Uterus (tissue), 4 donors: ENCODE results near the gene EXOC2. TPM values are rescaled to one million over a fixed set of nuclear protein-coding genes. Genes with fewer than 3 reads are reported as not detected.

Source experiments
- DNase-seq, 2 donors: peaks; one replicate each; pipeline ENCODE4 v3.0.0-alpha.2; 2019 to 2020
- H3K27ac ChIP-seq, 2 donors: fragments of 200-600 bp; sonication (generic); 1 replicate in 1 of 2; 2 replicates in 1 of 2; pipeline ENCODE4 v1.5.1; 2016 to 2018
- H3K27me3 ChIP-seq, 2 donors: fragments of 200-600 bp; sonication (generic); one replicate each; pipeline ENCODE4 v1.5.1; 2018 to 2019; ENCODE audit warnings: control low read depth in 1 of 2
- H3K36me3 ChIP-seq, 2 donors: fragments of 200-600 bp; sonication (generic); one replicate each; pipeline ENCODE4 v1.5.1; 2019; ENCODE audit warnings: control low read depth in 1 of 2
- H3K4me1 ChIP-seq, 2 donors: fragments of 200-600 bp; sonication (generic); one replicate each; pipeline ENCODE4 v1.5.1; 2018 to 2019; ENCODE audit warnings: control low read depth in 1 of 2
- H3K4me3 ChIP-seq, 2 donors: fragments of 200-600 bp; sonication (generic); 1 replicate in 1 of 2; 2 replicates in 1 of 2; pipeline ENCODE4 v1.5.1; 2018 to 2019; ENCODE audit warnings: mild to moderate bottlenecking in 1 of 2
- H3K9me3 ChIP-seq, 2 donors: fragments of 200-600 bp; sonication (generic); one replicate each; pipeline ENCODE4 v1.5.1; 2019; ENCODE audit warnings: control low read depth in 1 of 2
- CTCF ChIP-seq, 4 experiments: fragments of 200-600 bp in 2 of 4; fragments of 450-650 bp in 2 of 4; sonication (generic) in 2 of 4; IDR thresholded peaks; one replicate each; pipeline ENCODE4 v1.5.1; 2016 to 2019; ENCODE audit warnings: antibody characterized with exemption in 4 of 4, mild to moderate bottlenecking in 2 of 4, moderate library complexity in 1 of 4
- POLR2A ChIP-seq, 2 donors: fragments of 450-650 bp; IDR thresholded peaks; one replicate each; pipeline ENCODE4 v1.6.1; 2016; ENCODE audit warnings: antibody characterized with exemption in 2 of 2, mild to moderate bottlenecking in 1 of 2, moderate library complexity in 1 of 2
- intact Hi-C: fragments of 100-400 bp; cut with DNase I; formaldehyde crosslinking; loops from one replicate; pipeline ENCODE4 v1.15.1; 2023; ENCODE audit warnings: low total_unique reads
- total RNA-seq, 4 donors: library from RNA; depleted of rRNA in 3 of 4; stranded (reverse); fragments of >200 nt in 3 of 4; gene quantifications; one replicate each; pipeline versions ENCODE4 v1.1.0 to v1.2.4, GENCODE V29; 2014 to 2023
- donor health status: DM: yes; HTN: yes; CAD: no.

Gene EXOC2
- total RNA-seq, 4 donors from 2014 or later: 12.3 to 27.0 (median 22.9) TPM

DNA sequence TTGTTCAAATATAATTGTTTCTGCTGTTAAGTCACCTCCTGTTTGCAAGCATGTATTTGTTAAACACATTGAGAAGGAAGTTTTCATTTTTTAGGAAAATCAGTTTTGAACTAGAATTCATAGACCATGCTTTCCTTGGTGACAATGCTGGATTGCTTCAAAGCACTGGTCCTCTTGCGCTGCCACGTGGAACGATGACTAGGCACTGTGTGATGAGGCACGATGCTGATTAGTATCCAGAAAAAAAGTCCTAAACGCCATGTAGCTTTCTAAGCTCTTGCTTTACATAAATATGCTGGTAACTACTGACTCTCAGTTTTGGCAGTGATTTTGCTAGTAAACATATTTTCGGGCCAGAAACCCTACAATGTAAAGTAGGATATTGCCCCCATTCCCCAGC lies 11.1 kb upstream of the EXOC2 start:
- DNase-seq: no peak
- H3K27me3 ChIP-seq: no peaks in the 10 kb centered on the region
- intact Hi-C loops: no loop called here
- H3K9me3 ChIP-seq: no peaks in the 10 kb centered on the region
- no peak overlapping the region for H3K27ac ChIP-seq
- H3K4me1 ChIP-seq: no peaks in the 10 kb centered on the region
- H3K4me3 ChIP-seq: no peak overlapping the region
- H3K36me3 ChIP-seq: no peaks in the 10 kb centered on the region
- TF ChIP-seq CTCF (IDR thresholded peaks at IDR 0.05): no peak
- no peak for TF ChIP-seq POLR2A (IDR thresholded peaks at IDR 0.05)

- Histone ChIP-seq H3K27me3 (no peaks in the 10 kb centered on the region), H3K4me3 (no peak overlapping the region), H3K9me3 (no peaks in the 10 kb centered on the region), H3K36me3 (no peaks in the 10 kb centered on the region), H3K4me1 (no peaks in the 10 kb centered on the region), H3K27ac (no peak overlapping the region)
- intact Hi-C loops: no loop called here
- DNase-seq: no peak
- TF ChIP-seq POLR2A (IDR thresholded peaks at IDR 0.05): no peak
- no peak for TF ChIP-seq CTCF (IDR thresholded peaks at IDR 0.05)
Observed at GRCh38 chr6:703552-703951, 10.6 kb upstream of the EXOC2 start.

DNA sequence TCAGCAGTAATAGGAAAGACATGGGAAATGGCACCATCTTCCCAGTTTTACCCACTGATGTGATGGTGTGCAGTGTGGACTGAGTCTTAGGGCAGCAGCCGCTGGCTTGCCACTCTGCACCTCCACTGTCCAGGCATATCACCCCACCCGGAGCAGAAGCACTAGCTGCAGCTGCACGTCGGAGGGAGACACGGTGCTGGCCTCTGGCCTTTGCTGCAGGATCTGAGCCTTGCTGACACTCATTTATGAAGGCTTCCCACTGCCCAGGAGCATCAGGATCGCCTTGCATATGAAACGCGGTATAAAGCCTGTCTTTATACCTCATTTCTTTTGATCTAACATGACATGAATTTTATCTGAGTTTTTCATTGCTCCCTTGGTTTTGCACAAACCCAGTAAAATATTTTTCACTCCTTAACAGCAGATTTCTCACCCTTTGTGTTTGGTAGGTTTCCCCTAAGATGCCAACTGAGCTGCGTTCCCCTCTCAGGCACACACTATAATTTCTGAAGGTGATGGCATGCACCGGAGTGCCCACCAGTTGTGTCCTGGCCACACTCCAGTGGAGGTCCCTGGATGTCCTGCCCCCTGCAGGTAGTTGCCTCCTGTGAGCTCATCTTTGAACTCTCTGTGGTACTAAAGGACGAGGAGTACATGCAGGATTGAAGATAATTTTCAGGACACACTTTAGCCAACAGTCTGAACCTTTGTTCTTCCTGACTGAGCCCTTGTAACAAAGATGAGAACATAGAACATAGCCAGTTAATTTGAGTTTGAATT lies 9.0 kb upstream of the EXOC2 start:
- Histone ChIP-seq H3K9me3 (no peaks in the 10 kb centered on the region), H3K27me3 (no peaks in the 10 kb centered on the region), H3K27ac (no peak overlapping the region), H3K4me1 (no peaks in the 10 kb centered on the region), H3K36me3 (no peaks in the 10 kb centered on the region), H3K4me3 (no peak overlapping the region)
- DNase-seq: no peak
- TF ChIP-seq CTCF (IDR thresholded peaks at IDR 0.05) (no peak), POLR2A (IDR thresholded peaks at IDR 0.05) (no peak)
- intact Hi-C loops: no loop called here

GRCh38 chr6:701215-701614 lies 8.3 kb upstream of the EXOC2 start:
- H3K4me1 ChIP-seq: no peaks in the 10 kb centered on the region
- H3K9me3 ChIP-seq: no peaks in the 10 kb centered on the region
- DNase-seq: no peak
- H3K4me3 ChIP-seq: no peak overlapping the region
- intact Hi-C loops: no loop called here
- H3K36me3 ChIP-seq: no peaks in the 10 kb centered on the region
- no peak overlapping the region for H3K27ac ChIP-seq
- H3K27me3 ChIP-seq: no peaks in the 10 kb centered on the region
- TF ChIP-seq CTCF (IDR thresholded peaks at IDR 0.05): no peak
- TF ChIP-seq POLR2A (IDR thresholded peaks at IDR 0.05): no peak

DNA sequence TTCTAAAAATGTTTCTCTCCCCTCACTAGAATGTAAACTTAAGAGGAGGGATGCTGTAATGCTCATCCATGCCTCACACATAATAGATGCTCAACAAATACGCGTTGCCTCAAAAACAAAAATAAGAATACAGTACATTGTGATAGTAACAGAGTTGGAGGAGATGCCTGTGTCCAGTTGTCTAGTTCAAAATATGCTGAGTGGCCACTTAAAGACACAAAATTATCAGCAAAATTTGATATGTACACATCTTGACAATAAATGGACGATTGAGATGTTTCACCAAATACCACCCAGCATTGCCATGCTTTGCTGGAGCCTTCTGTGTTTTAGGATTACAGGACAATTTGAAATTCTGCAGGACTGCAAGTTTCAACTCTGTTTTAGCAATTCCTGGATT lies 7.6 kb upstream of the EXOC2 start:
- Histone ChIP-seq H3K27ac (no peak overlapping the region), H3K9me3 (no peaks in the 10 kb centered on the region), H3K4me3 (no peak overlapping the region), H3K36me3 (no peaks in the 10 kb centered on the region), H3K4me1 (no peaks in the 10 kb centered on the region), H3K27me3 (no peaks in the 10 kb centered on the region)
- no peak for DNase-seq
- intact Hi-C loops: no loop called here
- TF ChIP-seq POLR2A (IDR thresholded peaks at IDR 0.05) (no peak), CTCF (IDR thresholded peaks at IDR 0.05) (no peak)
